Activated T-helper 2 cell treated with anti-CD3 and anti-CD28 coated beads, Interferon-gamma antibody, Interleukin-2, Interleukin-4, amounts not matched to agents 10 μg/mL and 5 μg/mL and 100 μg/mL, durations not matched to agents 14 hours and 24 hours and 36 hours (primary cell): Measurements from ENCODE around the gene COBL. TPM values are rescaled to one million over a fixed set of nuclear protein-coding genes. Genes with fewer than 3 reads are reported as not detected.

Experiments used
- DNase-seq: peaks from one replicate; pipeline ENCODE4 v3.0.0; 2021; ENCODE audit warnings: low spot score
- H3K27ac Mint-ChIP-seq: one replicate; pipeline ENCODE4 v1.8.0; 2021; ENCODE audit warnings: mixed read lengths
- H3K27me3 Mint-ChIP-seq: one replicate; pipeline ENCODE4 v1.8.0; 2021; ENCODE audit warnings: low read depth, mixed read lengths
- H3K36me3 Mint-ChIP-seq: one replicate; pipeline ENCODE4 v1.8.0; 2021; ENCODE audit warnings: low read depth, mixed read lengths
- H3K4me1 Mint-ChIP-seq: one replicate; pipeline ENCODE4 v1.8.0; 2021; ENCODE audit warnings: low read depth, mixed read lengths
- H3K4me3 Mint-ChIP-seq: one replicate; pipeline ENCODE4 v1.8.0; 2021; ENCODE audit warnings: low read depth, mild to moderate bottlenecking, moderate library complexity, mixed read lengths
- H3K9me3 Mint-ChIP-seq: one replicate; pipeline ENCODE4 v1.8.0; 2021; ENCODE audit warnings: mixed read lengths
- intact Hi-C: fragments of 100-400 bp; cut with micrococcal nuclease; formaldehyde crosslinking; loops from one replicate; pipeline ENCODE4 v1.15.1; 2023
- total RNA-seq: library from RNA; stranded (reverse); gene quantifications from 2 replicates; pipeline ENCODE4 v1.2.3, GENCODE V29; 2022

COBL gene
- total RNA-seq, 1 donor from 2014 or later = not detected

GRCh38 chr7:51234139-51234538, 82.5 kb downstream of the COBL start:
- DNase-seq = no peak
- H3K36me3 Mint-ChIP-seq = no peaks in the 10 kb centered on the region
- no peak overlapping the region for H3K4me3 Mint-ChIP-seq
- intact Hi-C loops = no loop called here
- no peaks in the 10 kb centered on the region for H3K4me1 Mint-ChIP-seq
- no peaks in the 10 kb centered on the region for H3K9me3 Mint-ChIP-seq
- no peak overlapping the region for H3K27ac Mint-ChIP-seq
- no peaks in the 10 kb centered on the region for H3K27me3 Mint-ChIP-seq

- H3K4me3 Mint-ChIP-seq = no peak overlapping the region
- intact Hi-C loops = no loop called here
- H3K27ac Mint-ChIP-seq = no peak overlapping the region
- H3K27me3 Mint-ChIP-seq = no peaks in the 10 kb centered on the region
- no peaks in the 10 kb centered on the region for H3K36me3 Mint-ChIP-seq
- no peaks in the 10 kb centered on the region for H3K4me1 Mint-ChIP-seq
- H3K9me3 Mint-ChIP-seq = no peaks in the 10 kb centered on the region
- DNase-seq = no peak
These were observed 83.2 kb downstream of the COBL start for GRCh38 chr7:51233374-51233773.

GRCh38 chr7:51230723-51231122, 85.9 kb downstream of the COBL start:
- Mint-ChIP-seq H3K9me3 (no peaks in the 10 kb centered on the region), H3K4me1 (no peaks in the 10 kb centered on the region), H3K4me3 (no peak overlapping the region), H3K36me3 (no peaks in the 10 kb centered on the region), H3K27ac (no peak overlapping the region), H3K27me3 (no peaks in the 10 kb centered on the region)
- intact Hi-C loops = no loop called here
- no peak for DNase-seq

- intact Hi-C loops = no loop called here
- no peaks in the 10 kb centered on the region for H3K9me3 Mint-ChIP-seq
- H3K4me3 Mint-ChIP-seq = no peak overlapping the region
- no peaks in the 10 kb centered on the region for H3K27me3 Mint-ChIP-seq
- H3K4me1 Mint-ChIP-seq = no peaks in the 10 kb centered on the region
- no peak for DNase-seq
- H3K27ac Mint-ChIP-seq = no peak overlapping the region
- no peaks in the 10 kb centered on the region for H3K36me3 Mint-ChIP-seq
These were observed 86.3 kb downstream of the COBL start for GRCh38 chr7:51230324-51230625.

GRCh38 chr7:51229620-51230323, 86.8 kb downstream of the COBL start:
- H3K4me3 Mint-ChIP-seq = no peak overlapping the region
- no peaks in the 10 kb centered on the region for H3K27me3 Mint-ChIP-seq
- no peaks in the 10 kb centered on the region for H3K9me3 Mint-ChIP-seq
- DNase-seq = no peak
- no peaks in the 10 kb centered on the region for H3K36me3 Mint-ChIP-seq
- H3K27ac Mint-ChIP-seq = no peak overlapping the region
- H3K4me1 Mint-ChIP-seq = no peaks in the 10 kb centered on the region
- intact Hi-C loops = no loop called here

GRCh38 chr7:51229106-51229537, 87.5 kb downstream of the COBL start:
- Mint-ChIP-seq H3K36me3 (no peaks in the 10 kb centered on the region), H3K27ac (no peak overlapping the region), H3K4me1 (no peaks in the 10 kb centered on the region), H3K27me3 (no peaks in the 10 kb centered on the region), H3K4me3 (no peak overlapping the region), H3K9me3 (no peaks in the 10 kb centered on the region)
- no peak for DNase-seq
- intact Hi-C loops = no loop called here

GRCh38 chr7:51228386-51228958, 88.1 kb downstream of the COBL start:
- H3K36me3 Mint-ChIP-seq = no peaks in the 10 kb centered on the region
- no peak overlapping the region for H3K27ac Mint-ChIP-seq
- no peaks in the 10 kb centered on the region for H3K27me3 Mint-ChIP-seq
- H3K4me3 Mint-ChIP-seq = no peak overlapping the region
- no peak for DNase-seq
- no peaks in the 10 kb centered on the region for H3K9me3 Mint-ChIP-seq
- no peaks in the 10 kb centered on the region for H3K4me1 Mint-ChIP-seq
- intact Hi-C loops = no loop called here

- H3K4me1 Mint-ChIP-seq = no peaks in the 10 kb centered on the region
These were observed 88.7 kb downstream of the COBL start for GRCh38 chr7:51227861-51228260.

GRCh38 chr7:51226916-51227535, 89.6 kb downstream of the COBL start:
- H3K27me3 Mint-ChIP-seq = no peaks in the 10 kb centered on the region
- no peak overlapping the region for H3K27ac Mint-ChIP-seq
- intact Hi-C loops = no loop called here
- H3K36me3 Mint-ChIP-seq = no peaks in the 10 kb centered on the region
- no peaks in the 10 kb centered on the region for H3K4me1 Mint-ChIP-seq
- no peaks in the 10 kb centered on the region for H3K9me3 Mint-ChIP-seq
- no peak for DNase-seq
- no peak overlapping the region for H3K4me3 Mint-ChIP-seq

More at GRCh38 chr7:51227861-51228260, 88.7 kb downstream of the COBL start:
- intact Hi-C loops = no loop called here
- Mint-ChIP-seq H3K27me3 (no peaks in the 10 kb centered on the region), H3K36me3 (no peaks in the 10 kb centered on the region), H3K27ac (no peak overlapping the region), H3K4me3 (no peak overlapping the region), H3K9me3 (no peaks in the 10 kb centered on the region)
- no peak for DNase-seq

- DNase-seq = no peak
- H3K36me3 Mint-ChIP-seq = no peaks in the 10 kb centered on the region
- H3K9me3 Mint-ChIP-seq = no peaks in the 10 kb centered on the region
- H3K4me1 Mint-ChIP-seq = no peaks in the 10 kb centered on the region
- H3K4me3 Mint-ChIP-seq = no peak overlapping the region
- H3K27ac Mint-ChIP-seq = no peak overlapping the region
- intact Hi-C loops = no loop called here
- H3K27me3 Mint-ChIP-seq = no peaks in the 10 kb centered on the region
These were observed 90.4 kb downstream of the COBL start for GRCh38 chr7:51226063-51226755.

GRCh38 chr7:51224811-51225595, 91.6 kb downstream of the COBL start:
- Mint-ChIP-seq H3K36me3 (no peaks in the 10 kb centered on the region), H3K9me3 (no peaks in the 10 kb centered on the region), H3K27me3 (no peaks in the 10 kb centered on the region), H3K4me3 (no peak overlapping the region), H3K4me1 (no peaks in the 10 kb centered on the region), H3K27ac (no peak overlapping the region)
- intact Hi-C loops = no loop called here
- DNase-seq = no peak

GRCh38 chr7:51223505-51223904, 93.1 kb downstream of the COBL start:
- Mint-ChIP-seq H3K36me3 (no peaks in the 10 kb centered on the region), H3K9me3 (no peaks in the 10 kb centered on the region), H3K27me3 (no peaks in the 10 kb centered on the region), H3K27ac (no peak overlapping the region), H3K4me1 (no peaks in the 10 kb centered on the region), H3K4me3 (no peak overlapping the region)
- no peak for DNase-seq
- intact Hi-C loops = no loop called here
